ENCODE measurements around the gene NR2C2.
"Not testable (repeated sequence)": the region's sequence is repeated elsewhere in the genome, so short reads cannot be mapped to it uniquely, and the experiment has no call there.

Gene NR2C2

DNA sequence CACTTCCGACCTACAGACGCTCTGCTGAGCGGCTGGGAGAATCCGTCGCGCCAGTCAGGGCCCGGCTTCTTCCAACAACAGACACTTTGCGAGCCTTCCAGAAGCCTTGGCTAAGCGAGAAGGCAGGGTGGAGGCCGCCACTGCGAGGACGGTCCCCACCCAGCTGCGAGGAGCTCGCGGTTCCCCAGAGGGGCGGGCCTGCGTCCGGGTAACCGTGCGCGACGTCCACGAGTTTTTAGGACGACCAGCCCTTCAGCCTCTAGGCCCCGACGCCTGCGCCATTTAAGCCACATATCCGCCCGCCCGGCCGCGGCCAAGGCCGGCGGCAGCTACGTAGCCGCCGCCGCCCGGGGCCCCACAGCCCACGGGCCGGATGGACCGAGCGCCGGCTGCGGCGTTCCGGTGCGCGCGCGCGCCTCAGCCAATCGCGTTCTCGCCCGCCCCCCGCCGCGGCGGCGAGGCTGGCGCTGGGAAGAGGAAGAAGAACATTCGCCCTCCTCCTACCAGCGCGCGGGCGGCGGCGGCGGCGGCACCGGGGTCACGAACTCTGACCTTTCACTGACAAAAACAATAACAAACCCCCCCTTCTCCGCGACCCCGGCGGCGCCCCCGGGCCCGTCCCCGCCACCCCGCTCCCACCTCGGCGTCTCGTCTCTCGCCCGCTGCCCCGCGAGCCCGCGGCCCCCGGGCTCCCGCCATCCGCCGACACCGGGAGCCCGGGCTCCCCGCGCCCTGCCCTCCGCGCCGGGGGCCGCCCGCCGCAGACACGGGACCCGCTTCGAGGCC is at the start of gene NR2C2:
TSS of gene NR2C2 (plus strand) at position 484 of the 786 bp plus-strand sequence. CDS start 56,332 bp downstream, outside the sequence.
- peak; percentile 92 for DNase-seq (ENCODE audit: low read depth, low spot score)

DNA sequence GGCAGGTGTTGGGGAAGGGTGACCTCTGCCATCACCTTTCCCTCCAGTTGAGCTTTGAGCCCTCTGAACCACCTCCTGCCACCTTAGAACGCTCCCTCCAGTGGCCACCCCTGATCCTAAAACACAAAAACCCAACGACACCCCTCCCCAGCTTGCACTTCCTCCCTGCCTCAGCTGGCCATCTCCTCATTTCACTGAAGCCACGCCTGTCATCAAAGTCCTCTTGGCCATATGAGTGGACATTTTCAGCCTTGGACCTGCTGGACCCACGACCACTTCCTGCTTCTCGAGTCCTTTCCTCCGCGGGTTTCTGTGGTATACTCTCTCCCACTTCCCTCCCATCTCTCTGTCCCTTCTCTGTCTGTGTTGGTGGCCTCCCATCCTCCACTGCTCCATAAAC is 48.5 kb upstream of the NR2C2 start:
- no peak for DNase-seq (ENCODE audit: low read depth, low spot score)

DNA sequence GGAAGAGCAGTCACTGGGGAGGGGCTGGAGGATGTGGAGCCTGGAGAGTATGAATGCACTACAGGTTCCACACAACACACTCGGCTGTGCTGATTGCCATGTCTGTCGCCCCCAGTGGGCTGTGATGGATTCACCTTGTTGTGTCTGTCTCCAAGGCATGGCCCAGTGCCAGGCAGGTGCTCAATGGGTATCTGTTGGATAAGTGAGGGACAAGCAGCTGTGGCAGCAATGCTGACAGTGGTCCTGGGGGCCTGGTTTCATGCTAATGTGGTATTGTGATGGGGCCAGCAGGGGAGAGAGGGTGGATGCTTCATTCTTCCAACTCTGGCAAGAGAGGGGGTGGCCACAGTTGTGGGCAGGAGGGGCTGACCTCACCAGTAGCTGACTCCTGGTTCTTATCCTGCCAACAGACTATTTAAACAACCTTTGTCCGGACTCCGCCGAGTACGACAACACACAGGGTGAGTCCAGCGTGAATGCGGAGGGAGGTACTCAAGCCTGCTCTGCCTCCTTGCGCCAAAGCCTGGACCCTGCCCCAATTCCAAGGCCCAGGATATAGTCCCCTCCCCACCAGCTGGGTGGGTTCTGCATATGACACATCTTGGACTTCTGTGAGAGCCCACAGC is 47.3 kb upstream of the NR2C2 start:
- DNase-seq (ENCODE audit: low read depth, low spot score): no peak

DNA sequence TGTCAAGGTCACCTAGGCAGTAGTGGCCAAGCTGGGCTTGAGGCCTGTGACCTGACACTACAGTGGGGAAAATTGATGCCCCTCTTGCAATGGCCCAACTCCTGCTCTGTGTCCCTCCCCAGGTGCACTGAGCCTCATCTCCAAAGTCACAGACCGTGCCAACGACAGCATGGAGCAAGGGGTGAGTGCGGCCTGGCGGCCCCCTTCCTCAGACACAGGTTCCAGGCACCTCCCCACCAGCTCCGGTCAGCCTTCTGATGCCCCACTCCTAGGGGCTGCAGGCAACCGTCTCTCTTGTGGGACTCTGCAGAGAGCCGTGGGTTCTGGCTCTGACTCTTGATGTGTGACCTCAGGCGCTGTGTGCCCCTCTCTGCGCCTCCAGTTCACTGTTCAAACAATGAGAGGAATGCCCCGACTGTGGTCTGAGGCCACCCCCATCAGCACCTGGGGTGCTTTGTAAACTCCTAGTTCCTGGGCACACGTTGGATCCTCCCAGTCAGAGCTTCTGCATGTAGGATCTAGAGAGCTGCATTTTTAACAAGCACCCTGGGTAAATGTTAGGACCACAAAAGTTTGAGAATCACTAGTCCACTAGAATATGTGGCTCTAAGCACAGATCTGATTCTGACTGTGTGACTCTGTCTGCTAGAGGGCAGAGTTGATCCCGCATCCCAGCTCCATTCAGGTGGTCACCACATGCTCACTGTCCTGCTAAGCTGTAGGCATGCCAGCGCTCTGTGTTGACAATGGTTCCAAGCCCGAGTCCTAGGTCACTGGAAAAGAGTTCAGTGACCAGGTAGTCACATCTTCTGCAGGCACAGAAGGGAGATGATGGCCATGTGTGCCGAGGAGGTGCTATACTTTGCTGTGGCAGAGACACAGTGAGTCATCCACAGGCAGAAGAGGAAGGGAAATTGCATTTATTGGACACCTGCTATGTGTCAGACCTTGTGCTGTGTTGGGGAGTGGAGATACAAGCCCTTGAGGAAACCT is 46.2 kb upstream of the NR2C2 start:
- DNase-seq (ENCODE audit: low read depth, low spot score): no peak

DNA sequence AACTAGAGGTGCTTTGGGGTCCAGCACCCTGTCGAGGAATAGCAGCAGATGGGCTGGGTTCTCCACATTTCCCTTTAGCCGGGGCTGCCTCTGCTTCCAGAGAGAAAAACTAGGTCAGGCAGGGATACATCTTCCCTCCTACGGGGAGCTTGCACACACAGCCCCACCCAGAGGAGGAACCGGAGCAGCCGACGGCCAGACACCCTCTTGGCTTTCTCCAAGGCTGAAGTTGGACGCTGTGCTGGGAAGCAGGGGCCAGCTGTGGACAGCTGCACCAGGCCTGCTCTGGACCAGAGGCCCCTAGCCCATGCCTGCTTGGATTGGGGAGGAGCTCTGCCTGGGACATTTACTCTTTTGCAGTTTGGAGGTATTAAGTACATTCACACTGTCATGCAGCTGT is 44.7 kb upstream of the NR2C2 start:
- no peak for DNase-seq (ENCODE audit: low read depth, low spot score)

DNA sequence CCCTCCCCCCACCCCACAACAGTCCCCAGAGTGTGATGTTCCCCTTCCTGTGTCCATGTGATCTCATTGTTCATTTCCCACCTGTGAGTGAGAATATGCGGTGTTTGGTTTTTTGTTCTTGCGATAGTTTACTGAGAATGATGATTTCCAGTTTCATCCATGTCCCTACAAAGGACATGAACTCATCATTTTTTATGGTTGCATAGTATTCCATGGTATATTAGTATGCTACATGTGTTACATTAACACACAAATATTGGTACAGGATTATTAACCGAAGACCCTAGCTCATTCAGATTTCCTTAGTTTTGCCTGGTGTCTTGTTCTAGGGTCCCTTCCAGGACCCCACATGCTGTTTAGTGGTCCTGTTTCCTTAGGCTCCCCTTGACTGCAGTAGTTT is 43.9 kb upstream of the NR2C2 start:
- not testable (repeated sequence) for DNase-seq (ENCODE audit: low read depth, low spot score)

DNA sequence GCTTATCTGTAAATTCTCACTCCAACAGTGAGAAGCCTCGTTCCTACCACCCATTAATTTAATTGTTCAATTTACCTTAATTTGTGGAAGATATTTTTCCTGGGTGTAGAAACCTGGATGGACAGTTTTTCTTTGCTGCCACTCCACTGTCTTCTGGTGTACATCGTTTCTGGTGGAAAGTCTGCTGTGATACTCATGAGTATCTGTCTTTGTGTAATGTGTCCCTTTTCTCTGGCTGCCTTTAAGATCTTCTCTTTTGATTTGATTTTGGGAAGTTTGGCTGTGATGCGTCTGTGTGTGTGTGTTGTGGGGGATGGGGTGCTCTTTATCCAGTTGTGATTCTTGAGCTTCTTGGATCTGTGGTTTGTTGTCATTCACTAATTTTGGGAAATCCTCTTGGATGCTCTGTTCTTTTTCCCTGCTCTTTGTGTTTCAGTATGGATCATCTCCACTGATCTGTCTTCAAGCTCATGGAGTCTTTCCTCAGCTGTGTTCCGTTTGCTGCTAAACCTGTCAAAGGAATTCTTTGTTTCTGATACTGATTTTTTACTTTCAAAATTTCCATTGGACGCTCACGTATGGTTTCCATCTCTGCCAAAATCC is 42.2 kb upstream of the NR2C2 start:
- DNase-seq (ENCODE audit: low read depth, low spot score): no peak

DNA sequence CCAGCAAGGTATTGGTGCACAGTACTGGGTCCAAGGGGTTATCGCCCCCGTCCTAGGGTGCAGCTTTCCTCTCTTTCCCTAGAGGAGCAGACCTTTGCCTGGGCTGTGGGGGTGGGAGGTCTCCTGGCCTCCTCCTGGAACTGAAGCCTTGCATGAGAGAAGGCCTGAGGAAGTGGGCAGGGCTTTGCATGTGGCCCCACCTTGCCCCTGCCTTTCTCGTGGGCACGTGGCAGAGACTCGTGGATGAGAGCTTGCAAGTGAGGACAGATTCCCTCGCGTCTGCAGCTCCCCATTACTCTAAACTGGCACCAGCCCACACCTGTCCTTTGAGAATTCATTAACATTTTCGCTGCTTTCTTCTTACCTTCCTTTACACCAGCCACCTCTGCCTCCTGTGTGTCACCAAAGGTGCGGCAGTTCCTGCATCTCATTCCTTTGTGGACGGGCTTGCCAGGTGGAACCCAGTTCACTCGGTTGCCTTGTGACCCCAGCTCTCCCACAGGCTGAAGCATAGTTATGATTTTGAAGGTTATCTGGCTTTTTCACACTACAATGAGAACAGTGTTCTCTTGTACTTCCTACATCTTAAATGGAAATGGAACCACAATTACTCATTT is 40.9 kb upstream of the NR2C2 start:
- DNase-seq (ENCODE audit: low read depth, low spot score): no peak

DNA sequence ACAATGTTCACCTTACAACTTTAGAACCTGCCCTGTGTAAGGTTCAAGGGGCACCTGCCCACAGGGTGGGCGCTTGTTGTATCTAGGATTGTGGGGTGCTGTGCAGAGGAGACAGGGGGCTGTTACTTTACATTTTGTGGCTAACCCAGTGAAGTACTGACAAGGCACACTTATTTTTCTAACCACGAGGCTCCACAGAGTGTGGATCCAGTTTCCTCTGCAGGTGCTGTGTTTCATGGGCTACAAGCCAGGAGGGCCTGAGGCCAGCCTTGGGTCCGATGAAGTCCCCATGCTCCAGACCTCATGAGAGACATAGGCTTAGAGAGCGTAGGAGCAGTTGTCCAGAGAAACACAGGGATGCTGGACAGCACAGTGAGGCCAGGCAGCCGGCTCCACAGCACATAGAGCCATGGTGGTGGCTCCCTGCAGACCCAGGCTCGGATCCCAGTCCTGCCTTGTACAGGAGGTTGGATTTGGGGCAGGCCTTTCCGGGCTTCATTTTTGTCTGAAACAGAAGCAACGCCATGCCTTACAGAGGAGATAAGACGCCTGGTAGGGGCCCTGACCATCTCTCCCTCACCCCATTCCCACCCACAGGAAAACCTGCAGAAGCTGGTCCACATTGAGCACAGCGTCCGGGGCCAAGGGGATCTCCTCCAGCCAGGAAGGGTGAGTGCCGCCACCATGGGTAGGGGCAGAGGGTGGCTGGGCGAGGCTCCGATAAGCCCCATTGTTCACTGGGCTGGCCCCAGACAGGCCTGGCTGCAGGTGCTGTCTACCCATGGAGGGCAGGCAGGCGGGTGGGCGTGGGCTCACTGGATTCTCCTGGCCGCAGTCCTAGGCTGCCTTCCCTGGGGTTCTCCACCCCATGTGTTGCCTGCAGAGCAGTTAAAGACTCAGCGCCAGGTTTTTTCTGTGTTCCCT is 40.1 kb upstream of the NR2C2 start:
- no peak for DNase-seq (ENCODE audit: low read depth, low spot score)

DNA sequence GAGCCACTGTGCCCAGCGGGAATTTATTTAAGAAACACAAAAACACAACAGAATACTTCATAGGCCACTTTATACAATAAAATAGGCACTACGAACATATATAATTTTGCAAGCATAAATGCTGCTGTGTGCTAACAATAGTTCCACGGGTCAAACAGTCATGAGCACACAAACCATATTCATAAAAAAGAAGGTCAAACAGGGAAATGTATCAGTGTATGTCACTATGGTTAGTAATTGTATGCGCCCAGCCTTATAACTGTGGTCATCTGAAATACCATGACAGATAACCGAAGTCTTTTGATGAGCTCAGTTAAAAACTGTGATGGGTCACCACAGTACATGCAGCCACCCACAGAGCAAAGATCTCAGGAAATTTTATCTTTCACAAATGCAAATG is 38.1 kb upstream of the NR2C2 start:
- DNase-seq (ENCODE audit: low read depth, low spot score): no peak

DNA sequence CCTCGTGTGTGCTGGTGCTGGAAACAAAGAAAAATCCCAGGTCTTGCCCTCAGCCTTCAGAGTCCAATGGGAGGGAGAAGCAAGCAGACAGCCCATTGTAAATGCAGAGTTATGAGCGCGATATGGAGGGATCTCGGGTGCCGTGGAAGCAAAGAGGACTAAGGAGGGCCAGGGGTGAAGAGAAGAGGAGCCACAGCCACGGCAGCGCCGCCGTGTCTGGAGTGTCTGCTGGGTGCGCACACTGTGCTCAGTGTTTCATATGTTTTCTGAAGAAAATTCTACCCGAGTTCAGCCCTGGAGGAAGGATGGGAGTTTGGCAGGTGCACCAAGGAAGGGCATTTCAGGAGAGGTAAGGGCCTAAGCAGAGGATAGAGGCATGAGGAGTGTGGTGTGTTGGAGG is 35.7 kb upstream of the NR2C2 start:
- DNase-seq (ENCODE audit: low read depth, low spot score): no peak

DNA sequence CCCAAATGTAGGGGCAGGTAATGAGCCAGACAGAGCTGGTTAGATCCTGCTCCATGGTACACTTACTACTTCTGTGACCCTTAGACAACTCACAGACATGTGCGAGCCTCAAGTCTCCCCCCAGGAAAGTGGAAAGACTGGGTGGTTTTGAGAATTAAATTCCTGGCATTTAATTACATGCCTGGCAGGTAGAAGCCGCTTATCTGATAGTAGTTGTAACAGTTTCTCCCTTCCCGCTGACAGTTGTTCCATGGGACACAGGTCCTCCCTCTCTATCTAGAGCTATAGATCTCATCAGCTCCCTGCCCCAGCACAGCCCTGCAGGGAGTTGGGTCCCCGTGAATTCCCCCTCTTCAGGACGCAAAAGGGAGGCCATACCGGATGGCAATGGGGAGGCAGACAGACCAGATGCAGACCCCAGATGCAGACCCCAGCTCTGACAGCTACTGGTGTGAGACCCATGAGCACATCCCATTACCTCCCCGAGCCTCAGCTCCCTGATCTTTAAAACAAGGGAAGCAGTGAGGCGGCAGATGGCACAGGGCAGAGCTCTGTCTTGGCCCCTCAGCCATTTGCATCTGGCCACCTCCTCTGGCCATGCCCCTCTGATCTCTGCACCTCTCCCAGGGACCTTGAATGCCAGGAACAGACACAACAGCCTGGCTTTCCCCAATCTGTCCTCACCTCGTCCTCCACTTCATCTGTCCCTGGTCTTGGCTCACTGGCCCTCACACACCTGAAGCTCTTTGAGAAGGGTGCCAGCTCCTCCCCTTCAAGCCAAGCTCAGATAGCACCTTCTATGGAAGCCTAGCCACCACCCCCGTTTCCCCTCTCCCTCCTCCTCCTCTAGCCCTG is 34.1 kb upstream of the NR2C2 start:
- no peak for DNase-seq (ENCODE audit: low read depth, low spot score)

DNA sequence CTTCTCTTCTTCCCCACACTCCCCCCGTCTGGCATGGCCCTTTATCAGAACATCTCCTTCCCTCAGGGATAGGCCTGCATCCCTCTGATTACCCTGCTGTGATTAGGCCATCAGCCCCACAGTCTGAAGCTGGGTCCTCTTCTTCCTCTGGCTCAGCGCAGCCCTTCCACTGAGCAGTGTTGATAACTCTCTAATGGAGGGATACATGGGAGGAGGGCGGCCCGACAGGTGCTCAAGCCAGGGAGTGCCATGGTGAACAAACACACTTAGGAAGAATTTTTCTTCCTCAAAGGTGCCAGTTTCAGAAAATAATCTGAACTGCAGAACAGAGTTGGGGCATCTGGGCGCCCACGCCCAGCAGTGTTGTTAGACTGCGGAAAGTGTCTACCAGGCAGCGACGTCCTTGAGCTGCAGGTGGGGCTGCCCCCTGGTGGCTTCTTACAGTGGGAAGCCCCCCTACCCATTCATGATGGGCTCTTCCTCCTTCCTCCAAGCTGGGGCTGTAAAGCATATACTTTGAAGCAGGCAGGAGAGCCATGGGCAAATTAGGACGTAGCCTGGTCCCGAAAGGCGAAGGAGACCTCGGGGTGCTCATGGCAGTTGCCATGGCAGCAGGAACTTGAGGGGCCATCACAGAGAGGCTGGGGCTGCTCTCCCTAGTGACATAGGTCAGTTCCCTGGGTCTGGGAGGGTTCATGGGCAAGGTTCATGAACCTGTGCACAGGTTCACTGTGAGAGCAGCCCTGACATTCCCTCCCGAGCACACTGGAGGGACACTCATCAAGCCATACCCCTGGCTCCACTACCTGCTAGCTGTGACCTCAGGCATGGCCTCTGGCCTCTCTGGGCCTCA is 33.2 kb upstream of the NR2C2 start:
- no peak for DNase-seq (ENCODE audit: low read depth, low spot score)

DNA sequence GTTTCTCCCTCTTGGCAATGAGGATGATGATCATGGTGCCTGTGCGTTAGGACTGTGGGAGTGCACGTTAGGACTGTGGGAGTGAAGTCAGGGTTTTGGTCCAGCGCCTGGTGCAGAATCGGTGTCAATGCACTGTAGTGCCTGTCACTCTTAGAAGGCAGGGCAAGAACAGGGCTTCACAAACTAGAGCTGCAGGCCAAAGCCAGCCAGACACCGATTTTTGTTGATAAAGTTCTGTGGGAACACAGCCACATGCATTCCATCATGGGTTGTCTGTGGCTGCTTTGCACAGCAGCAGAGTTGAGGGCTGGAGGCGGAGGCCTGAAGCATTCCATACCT is 32.6 kb upstream of the NR2C2 start:
- no peak for DNase-seq (ENCODE audit: low read depth, low spot score)

DNA sequence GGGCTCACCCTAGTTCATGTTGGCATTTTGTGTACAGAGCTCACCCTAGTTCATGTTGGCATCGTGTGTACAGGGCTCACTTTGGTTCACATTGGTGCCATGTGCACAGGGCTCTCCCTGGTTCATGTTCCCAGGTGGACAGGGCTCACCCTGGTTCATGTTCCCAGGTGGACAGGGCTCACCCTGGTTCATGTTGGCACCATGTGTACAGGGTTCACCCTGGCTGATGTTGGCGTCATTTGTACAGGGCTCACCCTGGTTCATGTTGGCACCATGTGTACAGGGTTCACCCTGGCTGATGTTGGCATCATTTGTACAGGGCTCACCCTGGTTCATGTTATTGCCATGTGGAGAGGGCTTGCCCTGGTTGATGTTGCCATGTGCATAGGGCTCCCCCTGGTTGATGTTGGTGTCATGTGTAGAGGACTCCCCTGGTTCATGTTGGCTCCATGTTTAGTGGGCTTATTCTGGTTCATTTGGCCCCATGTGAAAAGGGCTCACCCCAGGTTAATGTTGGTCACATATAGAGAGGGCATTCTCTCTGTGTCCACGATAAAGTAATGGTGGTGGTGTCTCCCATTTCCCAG is 31.7 kb upstream of the NR2C2 start:
- DNase-seq (ENCODE audit: low read depth, low spot score): no peak

DNA sequence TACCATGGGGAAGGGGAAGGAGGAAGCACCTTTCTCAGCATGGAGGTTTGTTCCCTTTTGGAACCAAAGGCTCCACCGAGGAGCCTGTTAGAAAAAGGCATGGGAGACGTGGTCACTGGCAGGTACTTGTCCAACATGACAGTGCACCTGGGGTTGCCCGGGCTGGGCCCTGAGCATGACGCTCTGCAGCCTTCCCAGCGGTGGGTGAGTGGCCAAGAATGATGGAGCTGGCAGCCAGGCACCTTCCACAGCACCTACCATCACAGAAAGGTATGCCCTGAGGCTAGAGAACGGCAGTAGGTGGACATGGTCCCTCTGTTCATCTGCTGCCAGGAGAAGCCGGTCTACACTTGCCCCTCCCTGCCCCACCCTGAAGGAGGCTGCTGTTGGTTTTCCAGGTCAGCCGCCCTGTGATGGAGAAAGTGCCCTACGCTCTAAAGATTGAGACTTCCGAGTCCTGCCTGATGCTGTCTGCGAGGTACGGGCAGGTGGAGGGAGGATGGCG is 29.0 kb upstream of the NR2C2 start:
- no peak for DNase-seq (ENCODE audit: low read depth, low spot score)

DNA sequence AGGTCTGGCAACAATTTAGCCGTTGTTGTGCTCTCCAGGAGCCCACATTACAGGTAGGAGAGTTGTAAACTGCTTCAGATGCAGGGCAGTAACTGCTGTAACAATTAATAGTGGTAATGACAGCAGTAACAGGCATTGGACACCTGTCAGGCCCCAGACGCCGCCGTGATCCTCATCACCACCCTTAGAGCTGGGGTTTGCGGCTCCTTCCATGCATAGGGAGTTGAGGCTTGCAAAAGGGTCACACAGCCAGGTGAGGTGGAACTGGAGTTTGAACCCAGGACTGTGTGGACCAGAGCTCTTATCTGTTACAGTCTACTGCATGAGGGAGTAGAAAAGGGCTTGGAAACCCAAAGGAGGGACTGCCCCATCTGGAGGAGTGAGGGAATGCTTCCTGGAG is 26.8 kb upstream of the NR2C2 start:
- DNase-seq (ENCODE audit: low read depth, low spot score): no peak

Data from astrocyte of the hippocampus (primary cell).